HG03060 (cell line): ENCODE results near the gene PARVG.
"Not testable (repeated sequence)": the region's sequence is repeated elsewhere in the genome, so short reads cannot be mapped to it uniquely, and the experiment has no call there.

Experiments used
- ATAC-seq: cut with Tn5 transposase; IDR thresholded peaks from one replicate; pipeline ENCODE4 v1.9.1; 2021; ENCODE audit warnings: low read depth, moderate number of reproducible peaks; ENCODE audit not compliant: unreplicated experiment

The PARVG gene

GRCh38 chr22:44231233-44231632 lies 50.5 kb downstream of the PARVG start:
- no peak for ATAC-seq

GRCh38 chr22:44234372-44234771 lies 53.6 kb downstream of the PARVG start:
- not testable (repeated sequence) for ATAC-seq

- no peak for ATAC-seq
Observed at GRCh38 chr22:44237290-44237689, 56.6 kb downstream of the PARVG start.

DNA sequence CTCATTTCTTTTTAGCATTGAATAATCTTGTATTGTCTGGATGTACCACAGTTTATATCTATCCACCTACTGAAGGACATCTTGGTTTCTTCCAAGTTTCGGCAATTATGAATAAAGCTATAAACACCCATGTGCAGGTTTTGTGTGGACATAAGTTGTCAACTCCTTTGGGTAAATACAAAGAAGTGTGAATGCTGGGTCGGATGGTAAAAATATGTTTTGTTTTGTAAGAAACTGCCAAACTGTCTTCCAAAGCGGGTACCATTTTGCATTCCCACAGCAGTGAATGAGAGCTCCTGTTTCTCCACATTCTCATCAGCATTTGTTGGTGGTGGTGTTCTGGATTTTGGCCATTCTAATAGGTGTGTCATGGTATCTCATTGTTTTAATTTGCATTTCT lies 60.4 kb downstream of the PARVG start:
- ATAC-seq: not testable (repeated sequence)

- ATAC-seq: no peak
Observed at GRCh38 chr22:44242946-44243724, 62.4 kb downstream of the PARVG start.

DNA sequence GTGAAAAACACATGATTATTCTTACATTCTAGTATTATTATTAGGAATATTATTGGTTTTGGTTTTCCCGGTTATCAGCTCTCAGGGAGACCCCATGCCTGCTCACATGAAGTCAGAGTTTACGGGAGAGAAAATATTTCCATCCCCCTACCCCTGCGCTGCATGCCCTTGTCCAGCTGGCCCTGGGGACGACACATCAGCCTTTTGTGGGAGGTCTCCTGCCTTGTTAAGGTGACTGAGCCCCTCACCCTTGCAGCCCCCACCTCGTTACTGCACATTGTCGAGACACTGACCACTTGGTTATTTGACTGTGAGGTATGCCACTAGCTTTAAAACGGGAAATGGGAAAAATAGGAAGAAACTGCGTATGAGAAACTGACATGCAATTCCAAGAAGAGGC lies 63.0 kb downstream of the PARVG start:
- ATAC-seq: no peak

DNA sequence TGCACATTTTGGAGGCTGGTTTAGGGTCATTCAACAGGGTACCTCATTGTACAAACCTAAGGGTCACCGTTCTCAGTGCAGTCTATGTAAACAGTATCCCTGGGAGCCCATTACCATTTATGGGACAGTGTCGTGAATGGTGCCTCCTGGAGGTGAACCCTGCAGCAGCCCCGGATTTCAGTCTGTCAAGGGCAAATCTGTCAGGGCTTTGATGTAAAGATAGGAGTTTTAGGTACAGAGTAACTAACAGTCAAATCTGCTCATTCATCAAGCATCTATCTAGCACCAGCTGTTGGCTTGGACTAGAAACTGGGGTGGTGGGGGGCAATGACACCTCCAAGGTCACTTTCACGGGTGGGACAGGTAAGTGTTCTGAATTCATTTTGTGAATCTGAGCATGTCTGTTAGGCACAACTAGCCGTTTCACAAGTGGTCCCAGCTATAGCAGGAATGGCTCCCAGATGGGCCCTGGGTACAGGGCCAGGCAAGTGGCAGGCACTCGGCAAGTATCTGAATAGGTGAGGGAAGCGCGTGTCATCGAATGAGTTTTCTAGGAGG lies 63.6 kb downstream of the PARVG start:
- ATAC-seq: no peak

DNA sequence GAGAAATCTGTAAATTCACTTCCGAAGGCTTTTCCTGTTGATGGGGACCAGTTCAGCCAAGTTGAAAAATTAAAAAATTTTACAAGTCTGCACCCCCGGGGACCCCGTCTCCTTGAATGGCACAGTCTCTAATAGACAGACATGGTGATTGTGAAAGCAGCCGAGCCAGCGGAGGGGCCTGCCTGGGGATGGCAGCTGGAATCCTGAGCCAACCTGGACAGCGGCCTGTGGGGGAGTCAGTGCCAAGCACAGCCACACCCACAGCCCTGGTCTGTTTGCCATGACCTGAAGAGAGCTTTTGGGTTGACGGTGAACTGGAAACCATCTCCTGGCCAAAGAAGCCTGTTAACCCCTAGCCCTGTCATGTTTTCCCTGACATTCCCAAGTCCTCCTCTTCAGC lies 64.7 kb downstream of the PARVG start:
- ATAC-seq: no peak

DNA sequence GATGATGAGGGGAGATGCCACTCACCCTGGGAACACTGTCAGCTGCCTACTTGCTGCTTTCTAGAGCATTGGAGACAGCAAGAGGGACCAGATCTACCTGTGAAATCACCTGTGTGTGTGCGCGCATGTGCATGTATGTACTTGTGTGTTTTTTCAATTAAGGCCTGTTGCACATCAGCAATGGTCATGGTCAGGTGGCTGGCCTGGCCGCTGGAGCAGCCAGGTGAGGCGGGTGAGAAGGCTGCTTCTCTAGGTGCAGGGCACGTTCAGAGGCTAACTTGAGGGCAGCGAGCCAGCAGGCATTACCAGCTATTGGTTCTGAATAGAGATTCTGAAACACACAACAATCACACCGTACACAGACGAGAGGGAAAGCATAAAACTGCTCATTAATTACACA lies 65.1 kb downstream of the PARVG start:
- no peak for ATAC-seq

GRCh38 chr22:44246615-44247326 lies 66.0 kb downstream of the PARVG start:
- ATAC-seq: no peak

GRCh38 chr22:44247346-44247745 lies 66.6 kb downstream of the PARVG start:
- ATAC-seq: no peak

DNA sequence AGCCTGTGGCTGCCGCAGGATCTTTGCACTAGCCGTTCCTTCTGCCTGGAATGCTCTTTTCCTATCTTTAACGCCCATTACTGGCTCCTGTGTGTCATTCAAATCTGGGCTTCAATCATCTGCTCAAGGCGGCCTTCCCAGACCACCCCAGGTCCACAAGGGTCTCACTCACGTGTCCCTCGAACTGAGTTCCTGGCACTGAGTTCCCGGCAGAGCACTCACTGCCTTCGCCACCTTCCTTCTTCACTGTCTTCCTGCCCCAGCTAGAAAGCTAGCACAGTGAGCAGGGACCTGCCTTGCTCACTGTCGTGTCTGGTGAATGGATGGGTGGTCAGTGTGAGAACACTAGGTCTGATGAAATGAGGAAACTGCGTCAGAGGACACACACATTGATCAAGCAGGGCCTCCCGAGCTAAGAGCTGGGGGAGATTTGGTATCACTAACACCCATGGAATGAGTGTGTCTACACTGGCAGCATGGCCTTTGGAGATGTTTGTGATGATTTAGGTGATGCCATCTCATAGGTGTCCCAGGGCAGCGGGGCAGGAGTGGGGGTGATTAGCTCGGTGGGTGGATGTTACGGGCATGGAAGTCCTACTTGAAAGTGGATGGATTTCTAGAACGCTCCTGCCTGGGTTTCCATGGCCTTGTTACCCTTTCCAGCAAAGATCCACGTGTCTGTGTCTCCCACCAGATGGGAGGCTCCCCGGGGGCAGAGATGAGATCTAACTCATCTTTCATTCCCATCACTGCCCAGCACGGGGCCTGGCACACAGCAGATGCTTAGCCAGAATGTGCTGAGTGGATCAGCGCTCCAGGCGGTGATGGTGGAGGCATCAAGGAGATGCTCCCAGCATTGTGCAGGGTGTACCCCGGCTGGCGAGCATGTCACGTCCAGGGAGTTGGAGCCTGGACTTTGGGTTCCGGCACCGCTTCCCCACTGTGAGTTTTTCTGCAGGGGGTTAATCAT lies 67.5 kb downstream of the PARVG start:
- no peak for ATAC-seq

DNA sequence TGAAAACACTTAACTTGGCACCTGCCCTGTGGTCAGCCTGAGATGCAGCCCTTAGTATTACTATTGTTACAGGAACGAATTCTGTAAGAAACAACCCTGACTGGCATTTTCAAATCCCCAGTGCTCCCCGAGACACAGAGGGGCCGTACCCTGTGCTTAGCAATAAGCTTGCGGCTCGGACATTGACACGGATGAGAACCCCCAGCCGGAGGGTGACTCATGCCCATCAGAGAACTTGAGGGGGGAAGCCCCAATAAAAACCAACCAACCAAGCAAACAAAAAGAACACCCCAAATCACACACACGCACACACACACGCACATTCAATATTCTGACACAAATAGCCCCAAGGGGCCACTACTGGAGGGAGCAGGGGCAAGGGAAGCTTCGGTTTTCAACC lies 68.2 kb downstream of the PARVG start:
- ATAC-seq: no peak

GRCh38 chr22:44249376-44250147 lies 68.8 kb downstream of the PARVG start:
- ATAC-seq: no peak

DNA sequence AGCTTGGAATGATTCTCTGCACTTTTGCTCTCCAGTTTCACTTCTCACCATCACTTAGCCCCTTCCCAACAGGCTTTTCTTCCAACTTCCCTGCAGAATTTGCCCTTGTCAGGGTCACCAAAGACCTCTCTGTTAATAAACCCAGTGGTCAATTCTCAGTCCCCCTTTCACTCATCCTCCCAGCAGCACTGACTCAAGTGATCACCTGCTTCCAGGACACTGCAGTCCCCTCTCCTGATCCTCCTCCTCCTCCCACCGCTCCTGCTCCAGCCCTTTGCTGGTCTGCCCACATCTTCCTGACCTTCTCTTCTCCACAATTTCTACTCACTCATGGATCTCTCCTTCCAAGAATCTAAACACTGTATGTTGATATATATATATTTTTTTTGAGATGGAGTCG lies 74.1 kb downstream of the PARVG start:
- ATAC-seq: no peak

GRCh38 chr22:44256085-44256484 lies 75.4 kb downstream of the PARVG start:
- ATAC-seq: no peak

DNA sequence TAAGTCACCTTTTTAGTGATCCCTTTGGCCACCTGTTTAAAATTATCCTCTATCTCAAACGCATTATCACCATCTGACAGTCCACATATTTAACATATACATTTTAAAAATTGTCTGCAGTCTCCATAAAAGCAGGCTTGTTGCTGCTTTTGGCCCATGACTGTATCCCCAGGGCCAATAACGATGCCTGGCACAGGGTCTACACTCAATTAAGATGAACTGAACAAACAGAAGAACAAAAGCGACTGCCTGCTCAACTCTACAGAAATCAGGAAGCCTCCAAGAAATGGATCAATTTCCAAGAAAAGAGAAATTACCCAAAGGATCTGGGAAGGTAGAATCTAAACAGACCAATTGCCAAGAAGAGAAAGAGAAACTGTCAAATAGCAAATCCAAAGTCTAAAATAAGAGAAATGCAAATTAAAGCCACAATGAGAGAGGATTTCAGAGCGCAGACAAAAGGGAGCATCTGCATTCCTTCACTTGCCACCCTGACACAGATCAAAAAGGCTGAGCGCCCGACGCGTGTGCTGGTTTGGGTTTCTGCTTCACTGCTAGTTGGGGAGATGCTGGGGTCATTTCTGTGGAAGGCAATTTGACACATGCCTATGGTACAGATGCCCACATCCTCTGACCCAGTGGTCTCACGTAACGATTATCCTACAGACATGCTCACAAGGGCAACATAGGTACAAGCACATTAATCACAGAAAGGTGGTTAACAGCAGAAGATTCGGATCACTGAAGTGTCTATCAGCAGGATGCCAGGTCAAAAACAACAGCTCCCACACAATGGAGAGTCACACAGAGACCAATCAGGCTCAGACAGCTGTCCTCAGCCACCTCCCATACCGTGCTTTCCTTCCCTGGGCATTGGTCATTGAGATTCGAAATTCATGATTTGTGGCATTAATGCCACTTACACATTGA lies 76.1 kb downstream of the PARVG start:
- ATAC-seq: no peak
